Colonic mucosa (tissue), 4 donors: ENCODE data around the gene TDRD12. TPM values are rescaled to one million over a fixed set of nuclear protein-coding genes. Genes with fewer than 3 reads are reported as not detected.
"Not testable (repeated sequence)": the region's sequence is repeated elsewhere in the genome, so short reads cannot be mapped to it uniquely, and the experiment has no call there.

ENCODE experiments used
- DNase-seq: peaks from one replicate; pipeline ENCODE4 v3.0.0-alpha.2; 2020
- H3K27ac ChIP-seq: fragments of 200-600 bp; one replicate; pipeline ENCODE4 v1.8.0; 2021
- H3K27me3 ChIP-seq: fragments of 200-600 bp; one replicate; pipeline ENCODE4 v1.8.0; 2021
- H3K36me3 ChIP-seq: fragments of 200-600 bp; one replicate; pipeline ENCODE4 v1.8.0; 2021
- H3K4me1 ChIP-seq: fragments of 200-600 bp; one replicate; pipeline ENCODE4 v1.8.0; 2021; ENCODE audit warnings: mild to moderate bottlenecking
- H3K4me3 ChIP-seq: fragments of 200-600 bp; one replicate; pipeline ENCODE4 v1.8.0; 2021
- H3K9ac ChIP-seq, 2 donors: one replicate each; pipeline ENCODE4 v1.7.0; 2013; ENCODE audit warnings: control low read depth in 2 of 2, low read depth in 2 of 2, low read length in 2 of 2
- H3K9me3 ChIP-seq: fragments of 200-600 bp; one replicate; pipeline ENCODE4 v1.8.0; 2021
- intact Hi-C: fragments of 100-400 bp; cut with DNase I; formaldehyde crosslinking; loops from one replicate; pipeline ENCODE4 v1.14.1; 2022
- total RNA-seq, 2 donors: library from RNA; stranded (reverse); fragmentation: NEBNext Ultra II Directional in 1 of 2; extraction: Animal tissue kit (Norgen Biotek cat#: 25700) in 1 of 2; gene quantifications; one replicate each; pipeline ENCODE4 v1.2.1, GENCODE V29; 2021
- TF ChIP-seq, protein P1 (sequence below): fragments of 200-600 bp; IDR thresholded peaks from one replicate; pipeline ENCODE4 v1.8.0; 2022; ENCODE audit warnings: antibody characterized with exemption, mild to moderate bottlenecking
- donor health status: healthy.
- donor health status: DM: no; HTN: no; CAD: no.
- donor health status: DM: no; HTN: no; CAD: no.

The TDRD12 gene
- total RNA-seq, 2 donors from 2014 or later = 0.37 TPM; not detected in 1

DNA sequence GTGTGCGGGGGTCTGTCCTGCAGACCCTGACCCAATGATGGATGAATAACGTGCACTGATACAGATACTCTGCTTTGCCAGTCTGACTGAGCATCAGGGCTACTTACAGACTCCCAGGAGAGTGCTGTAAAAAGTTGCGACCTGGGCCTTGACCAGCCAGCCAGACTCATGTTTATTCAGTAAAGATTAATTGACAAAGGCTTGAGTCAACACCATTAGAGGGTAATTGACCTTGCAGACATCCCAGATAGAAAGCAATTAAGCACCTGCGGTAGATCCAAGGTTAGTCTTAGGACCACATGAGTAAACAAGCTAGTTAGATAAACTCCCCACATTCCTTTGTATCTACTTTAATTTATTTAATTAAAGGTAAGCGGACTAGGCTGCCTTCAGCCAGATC, 17.6 kb upstream of the TDRD12 start:
- Histone ChIP-seq H3K27me3 (no peaks in the 10 kb centered on the region), H3K9me3 (no peaks in the 10 kb centered on the region), H3K9ac (no peak overlapping the region), H3K36me3 (peaks cover 6% of the 10 kb centered on the region), H3K27ac (no peak overlapping the region), H3K4me3 (no peak overlapping the region), H3K4me1 (no peaks in the 10 kb centered on the region)
- intact Hi-C loops = no loop called here
- TF ChIP-seq, protein P1, sequence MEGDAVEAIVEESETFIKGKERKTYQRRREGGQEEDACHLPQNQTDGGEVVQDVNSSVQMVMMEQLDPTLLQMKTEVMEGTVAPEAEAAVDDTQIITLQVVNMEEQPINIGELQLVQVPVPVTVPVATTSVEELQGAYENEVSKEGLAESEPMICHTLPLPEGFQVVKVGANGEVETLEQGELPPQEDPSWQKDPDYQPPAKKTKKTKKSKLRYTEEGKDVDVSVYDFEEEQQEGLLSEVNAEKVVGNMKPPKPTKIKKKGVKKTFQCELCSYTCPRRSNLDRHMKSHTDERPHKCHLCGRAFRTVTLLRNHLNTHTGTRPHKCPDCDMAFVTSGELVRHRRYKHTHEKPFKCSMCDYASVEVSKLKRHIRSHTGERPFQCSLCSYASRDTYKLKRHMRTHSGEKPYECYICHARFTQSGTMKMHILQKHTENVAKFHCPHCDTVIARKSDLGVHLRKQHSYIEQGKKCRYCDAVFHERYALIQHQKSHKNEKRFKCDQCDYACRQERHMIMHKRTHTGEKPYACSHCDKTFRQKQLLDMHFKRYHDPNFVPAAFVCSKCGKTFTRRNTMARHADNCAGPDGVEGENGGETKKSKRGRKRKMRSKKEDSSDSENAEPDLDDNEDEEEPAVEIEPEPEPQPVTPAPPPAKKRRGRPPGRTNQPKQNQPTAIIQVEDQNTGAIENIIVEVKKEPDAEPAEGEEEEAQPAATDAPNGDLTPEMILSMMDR = no peak
- no peak for DNase-seq

DNA sequence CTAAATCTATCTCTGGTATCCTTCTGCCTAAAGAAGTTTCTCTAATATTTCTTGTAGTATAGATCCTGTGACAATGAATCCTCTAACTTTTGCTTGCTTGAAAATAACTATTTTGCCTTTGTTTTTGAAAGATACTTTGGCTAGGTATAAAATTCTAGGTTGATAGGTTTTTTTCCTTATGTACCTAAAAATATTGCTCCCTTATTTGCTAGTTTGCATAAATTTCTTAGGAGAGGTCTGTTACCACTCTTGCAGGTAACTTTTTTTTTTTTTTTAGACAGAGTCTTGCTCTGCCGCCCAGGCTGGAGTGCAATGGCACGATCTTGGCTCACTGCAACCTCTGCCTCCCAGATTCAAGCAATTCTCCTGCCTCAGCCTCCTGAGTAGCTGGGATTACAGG, 15.6 kb upstream of the TDRD12 start:
- H3K36me3 ChIP-seq = not testable (repeated sequence)

DNA sequence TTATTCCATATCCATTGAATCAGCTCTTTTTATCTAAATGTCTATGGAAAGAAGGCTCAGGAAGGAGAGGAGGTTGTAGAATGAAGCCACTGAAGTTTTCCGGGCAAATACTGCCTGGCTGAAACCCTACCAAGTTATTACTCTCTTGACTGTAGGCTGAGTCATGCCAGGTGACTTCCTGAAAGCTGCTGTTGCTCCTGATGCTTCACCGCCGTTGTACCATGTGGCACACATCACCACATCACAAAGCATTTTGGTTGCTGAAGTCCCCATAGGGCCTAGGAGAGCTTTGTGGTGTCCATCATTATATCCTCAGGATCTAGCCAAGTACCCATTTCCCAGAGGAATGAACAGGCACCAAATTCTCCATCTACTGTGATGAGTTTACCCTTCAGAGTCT, 11.1 kb upstream of the TDRD12 start:
- no peak for DNase-seq
- H3K27me3 ChIP-seq = no peaks in the 10 kb centered on the region
- no peak overlapping the region for H3K4me3 ChIP-seq
- intact Hi-C loops = no loop called here
- H3K4me1 ChIP-seq = no peaks in the 10 kb centered on the region
- H3K9me3 ChIP-seq = no peaks in the 10 kb centered on the region
- H3K9ac ChIP-seq = peak overlapping the region in 1 of 2 donors; percentile 9
- peaks cover 6% of the 10 kb centered on the region for H3K36me3 ChIP-seq
- H3K27ac ChIP-seq = no peak overlapping the region
- TF ChIP-seq, protein P1 = no peak

More for the DNA sequence above, 15.6 kb upstream of the TDRD12 start:
- H3K9ac ChIP-seq, intact Hi-C loops, H3K9me3 ChIP-seq, H3K27me3 ChIP-seq, H3K4me1 ChIP-seq, H3K4me3 ChIP-seq, H3K27ac ChIP-seq, DNase-seq: not testable (repeated sequence)

DNA sequence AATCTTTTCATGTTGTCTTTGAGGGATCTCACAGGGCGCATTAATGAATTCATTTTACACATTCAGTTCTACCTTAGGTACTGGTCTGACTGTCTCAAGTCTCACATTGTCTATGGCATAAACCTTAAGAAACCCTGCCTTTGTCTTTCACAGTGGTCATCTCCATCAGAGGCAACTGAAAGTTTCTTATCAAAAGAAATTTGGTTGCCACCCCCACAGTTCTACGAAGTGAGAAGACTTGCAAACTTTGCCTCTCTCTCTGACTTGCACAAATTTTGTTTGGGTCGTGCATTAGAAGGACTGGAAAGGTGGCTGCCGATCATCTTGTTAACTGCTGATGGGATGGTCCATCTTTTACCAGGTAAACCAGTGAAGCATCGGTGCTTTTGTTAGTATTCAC, 10.5 kb upstream of the TDRD12 start:
- H3K36me3 ChIP-seq = peaks cover 4% of the 10 kb centered on the region
- no peaks in the 10 kb centered on the region for H3K27me3 ChIP-seq
- DNase-seq = no peak
- intact Hi-C loops = no loop called here
- H3K9ac ChIP-seq = no peak overlapping the region
- no peaks in the 10 kb centered on the region for H3K4me1 ChIP-seq
- no peak overlapping the region for H3K27ac ChIP-seq
- H3K9me3 ChIP-seq = no peaks in the 10 kb centered on the region
- TF ChIP-seq, protein P1 = no peak
- no peak overlapping the region for H3K4me3 ChIP-seq

DNA sequence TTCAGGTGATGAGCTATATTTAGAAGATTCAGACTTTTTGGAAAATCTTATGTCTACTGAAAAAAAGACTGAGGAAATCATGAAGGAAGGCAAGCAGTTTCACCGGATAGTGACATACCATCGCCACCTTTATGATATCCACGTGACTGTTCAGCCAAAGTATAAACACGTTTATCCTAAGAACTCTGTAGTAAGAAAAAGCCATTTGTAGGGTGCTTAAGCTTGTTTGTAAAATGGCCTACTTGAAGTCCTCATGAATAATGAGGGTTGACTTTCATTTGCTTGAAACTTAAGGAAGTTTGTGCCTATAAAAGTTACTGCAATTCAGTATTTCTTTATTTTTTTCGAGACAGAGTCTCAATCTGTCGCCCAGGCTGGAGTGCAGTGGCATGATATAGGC, 7.8 kb upstream of the TDRD12 start:
- H3K27me3 ChIP-seq = no peaks in the 10 kb centered on the region
- intact Hi-C loops = no loop called here
- no peaks in the 10 kb centered on the region for H3K4me1 ChIP-seq
- no peaks in the 10 kb centered on the region for H3K36me3 ChIP-seq
- no peak overlapping the region for H3K9ac ChIP-seq
- TF ChIP-seq, protein P1 = no peak
- H3K4me3 ChIP-seq = no peak overlapping the region
- no peak for DNase-seq
- no peak overlapping the region for H3K27ac ChIP-seq
- H3K9me3 ChIP-seq = no peaks in the 10 kb centered on the region

DNA sequence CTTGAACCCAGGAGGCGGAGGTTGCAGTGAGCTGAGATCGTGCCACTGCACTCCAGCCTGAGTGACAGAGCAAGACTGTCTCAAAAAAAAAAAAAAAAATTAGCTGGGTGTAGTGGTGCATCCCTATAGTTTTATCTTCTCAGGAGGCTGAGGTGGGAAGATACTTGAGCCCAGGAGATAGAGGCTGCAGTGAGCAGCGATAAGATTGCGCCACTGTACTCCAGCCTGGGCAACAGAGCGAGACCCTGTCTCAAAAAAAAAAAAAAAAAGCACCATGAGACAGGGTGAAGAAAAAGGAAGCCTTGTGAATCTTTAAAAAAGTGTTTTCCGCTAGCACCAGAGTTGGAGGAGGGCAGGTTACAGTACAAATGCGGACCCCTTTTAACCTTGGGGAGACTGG, 3.4 kb upstream of the TDRD12 start:
- intact Hi-C loops, H3K4me1 ChIP-seq, H3K27ac ChIP-seq, H3K9ac ChIP-seq, H3K36me3 ChIP-seq, H3K27me3 ChIP-seq, H3K9me3 ChIP-seq, DNase-seq, H3K4me3 ChIP-seq: not testable (repeated sequence)

DNA sequence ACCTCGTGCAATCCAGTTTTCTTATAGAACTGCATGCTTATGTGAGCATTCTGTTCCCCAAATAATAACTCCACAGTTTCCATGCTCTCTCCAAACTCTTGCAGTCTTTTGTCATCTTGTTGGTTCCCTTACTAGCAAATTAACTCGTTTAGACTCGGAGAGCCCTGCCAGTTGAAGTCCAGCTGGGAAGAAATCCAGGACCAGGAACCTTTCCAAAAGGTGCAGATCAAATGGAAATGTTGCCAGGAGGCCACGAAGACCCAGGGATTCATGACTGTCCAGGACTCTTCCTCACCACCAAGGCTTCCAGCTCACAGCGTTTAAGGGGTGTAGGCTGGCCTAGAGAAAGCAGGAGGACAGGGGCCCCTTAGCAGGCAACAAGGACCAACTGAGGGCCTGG, 2.1 kb upstream of the TDRD12 start:
- H3K9ac ChIP-seq = no peak overlapping the region
- intact Hi-C loops = no loop called here
- TF ChIP-seq, protein P1 = no peak
- H3K27ac ChIP-seq = no peak overlapping the region
- no peaks in the 10 kb centered on the region for H3K27me3 ChIP-seq
- no peaks in the 10 kb centered on the region for H3K4me1 ChIP-seq
- H3K9me3 ChIP-seq = no peaks in the 10 kb centered on the region
- H3K36me3 ChIP-seq = no peaks in the 10 kb centered on the region
- DNase-seq = no peak
- no peak overlapping the region for H3K4me3 ChIP-seq
